ENCODE data around the gene HIP1.
"Not testable (repeated sequence)": the region's sequence is repeated elsewhere in the genome, so short reads cannot be mapped to it uniquely, and the experiment has no call there.

The HIP1 gene

GRCh38 chr7:75608451-75609122, 130.2 kb downstream of the HIP1 start:
- DNase-seq = no peak

GRCh38 chr7:75604408-75604807, 134.3 kb downstream of the HIP1 start:
- no peak for DNase-seq

- not testable (repeated sequence) for DNase-seq
Observed at GRCh38 chr7:75602831-75603230, 135.9 kb downstream of the HIP1 start.

DNA sequence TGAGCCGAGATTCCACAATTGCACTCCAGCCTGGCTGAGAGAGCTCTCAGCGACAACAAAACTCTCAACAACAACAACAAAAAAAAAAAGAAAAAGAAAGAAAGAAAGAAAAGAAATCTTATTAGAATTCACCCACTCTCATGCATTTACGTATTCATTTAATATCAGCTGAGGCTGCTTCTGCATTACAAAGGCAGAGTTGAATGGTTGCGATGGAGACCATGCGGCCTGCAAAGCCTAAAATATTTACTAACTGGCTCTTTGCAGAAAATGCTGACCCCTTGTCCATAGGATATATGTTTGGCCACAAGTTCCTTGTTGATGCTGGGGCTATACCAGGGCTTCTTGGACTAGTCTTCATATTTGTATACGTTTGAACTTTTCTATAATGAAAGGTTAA, 137.2 kb downstream of the HIP1 start:
- no peak for DNase-seq

GRCh38 chr7:75600748-75601147, 138.0 kb downstream of the HIP1 start:
- DNase-seq = not testable (repeated sequence)

DNA sequence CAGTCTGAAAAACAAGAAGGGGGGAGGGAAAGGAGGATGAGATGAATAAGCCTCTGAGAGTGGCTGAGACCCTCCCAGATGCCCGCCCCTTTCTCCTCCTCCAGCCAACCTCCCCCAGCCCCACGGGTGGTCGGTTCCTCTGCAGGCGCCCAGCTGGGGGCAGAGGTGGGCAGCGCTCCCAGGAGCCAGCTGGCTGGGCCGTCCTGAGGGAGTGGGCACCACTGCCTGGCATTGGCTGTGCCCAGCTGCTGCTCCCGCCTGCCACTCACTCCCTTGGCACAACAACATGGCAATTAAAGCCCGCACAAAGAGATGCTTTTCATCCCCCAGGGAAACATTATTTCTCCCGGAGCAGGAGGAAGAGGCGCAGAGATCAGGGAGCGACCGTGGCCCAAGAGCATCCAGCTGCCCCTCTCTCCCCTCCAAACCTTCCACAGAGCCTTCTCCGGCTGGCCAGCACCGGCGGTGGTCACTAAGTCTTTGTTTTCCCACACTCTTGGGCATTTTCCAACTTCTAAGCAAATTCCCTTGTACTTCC, 139.4 kb downstream of the HIP1 start:
- peak; percentile 93 for DNase-seq

DNA sequence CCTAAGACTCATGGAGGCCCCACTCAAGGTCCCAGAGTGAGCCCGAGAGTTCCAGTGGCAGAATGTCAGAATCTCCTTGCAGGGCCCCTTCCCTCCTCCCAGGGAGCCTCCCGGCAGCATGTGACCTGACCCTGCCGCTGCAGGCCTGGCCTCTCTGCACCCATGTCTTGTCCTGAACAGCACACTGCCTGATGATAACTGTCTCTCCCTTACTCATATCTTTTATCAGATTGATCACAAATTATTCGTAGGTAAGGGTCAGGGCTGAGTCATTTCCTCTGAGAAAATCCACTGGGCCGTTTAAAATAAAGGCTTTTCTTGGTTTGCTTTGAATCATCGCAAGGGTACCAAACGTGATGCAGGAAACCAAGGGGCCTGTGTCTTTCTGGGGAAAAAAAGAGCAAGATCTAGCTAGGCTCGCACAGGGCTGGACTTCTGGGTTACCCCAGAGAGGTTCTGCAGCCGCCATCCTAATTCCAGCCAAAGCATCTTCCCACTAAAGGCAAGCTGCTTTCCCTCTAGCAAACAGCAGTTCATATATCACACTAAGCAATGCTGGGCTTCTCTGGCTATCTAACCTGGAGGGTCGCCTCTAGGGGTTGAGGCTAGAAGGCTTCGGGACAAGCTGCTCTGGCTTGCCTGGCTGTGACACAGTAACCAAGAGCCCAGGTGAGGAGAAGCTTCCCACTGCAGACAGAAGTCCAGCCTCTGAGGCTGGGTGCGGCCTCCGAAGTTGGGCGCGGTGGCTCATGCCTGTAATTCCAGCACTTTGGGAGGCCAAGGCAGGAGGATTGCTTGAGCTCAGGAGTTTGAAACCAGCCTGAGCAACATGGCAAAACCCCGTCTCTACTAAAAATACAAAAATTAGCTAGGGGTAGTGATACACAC, 141.8 kb downstream of the HIP1 start:
- DNase-seq = no peak

DNA sequence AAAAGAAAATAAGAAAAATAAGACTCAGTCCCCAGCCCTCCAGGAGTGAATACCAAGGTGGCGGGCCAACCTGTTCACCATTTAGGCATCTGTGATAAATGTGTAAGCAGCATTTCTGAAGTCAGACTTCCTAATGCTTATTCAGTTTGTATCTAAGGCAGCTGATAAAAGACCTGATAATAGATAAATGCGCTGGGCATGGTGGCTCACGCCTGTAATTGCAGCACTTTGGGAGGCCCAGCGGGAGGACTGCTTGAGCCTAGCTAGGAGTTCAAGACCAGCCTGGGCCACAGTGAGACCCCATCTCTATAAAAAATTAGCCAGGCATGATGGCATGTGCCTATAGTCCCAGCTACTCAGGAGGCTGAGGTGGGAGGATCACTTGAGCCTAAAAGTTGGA, 143.0 kb downstream of the HIP1 start:
- no peak for DNase-seq

- DNase-seq = not testable (repeated sequence)
Observed at GRCh38 chr7:75593500-75594184, 145.1 kb downstream of the HIP1 start.

- DNase-seq = no peak
Observed at GRCh38 chr7:75591467-75592255, 147.1 kb downstream of the HIP1 start.

- no peak for DNase-seq
Observed at GRCh38 chr7:75590373-75591005, 148.3 kb downstream of the HIP1 start.

- no peak for DNase-seq
Observed at GRCh38 chr7:75584354-75584753, 154.4 kb downstream of the HIP1 start.

DNA sequence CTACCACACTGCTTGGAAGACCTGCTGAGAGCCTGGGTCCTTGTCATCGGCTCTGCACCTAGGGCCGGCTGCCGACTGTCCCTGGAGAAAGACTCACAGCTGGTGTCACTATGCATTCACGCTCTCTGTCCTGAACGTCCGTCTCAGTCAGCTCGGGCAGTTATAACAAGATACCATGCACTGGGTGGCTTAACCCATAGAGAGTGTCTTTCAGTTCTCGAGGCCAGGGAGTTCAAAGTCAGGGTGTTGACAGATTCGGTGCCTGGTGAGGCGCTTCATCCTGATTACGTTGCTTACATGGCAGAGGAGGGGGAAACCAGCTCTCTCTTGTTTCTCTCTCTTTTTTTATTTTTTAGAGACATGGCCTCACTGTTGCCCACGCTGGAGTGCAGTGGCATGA, 155.5 kb downstream of the HIP1 start:
- no peak for DNase-seq

DNA sequence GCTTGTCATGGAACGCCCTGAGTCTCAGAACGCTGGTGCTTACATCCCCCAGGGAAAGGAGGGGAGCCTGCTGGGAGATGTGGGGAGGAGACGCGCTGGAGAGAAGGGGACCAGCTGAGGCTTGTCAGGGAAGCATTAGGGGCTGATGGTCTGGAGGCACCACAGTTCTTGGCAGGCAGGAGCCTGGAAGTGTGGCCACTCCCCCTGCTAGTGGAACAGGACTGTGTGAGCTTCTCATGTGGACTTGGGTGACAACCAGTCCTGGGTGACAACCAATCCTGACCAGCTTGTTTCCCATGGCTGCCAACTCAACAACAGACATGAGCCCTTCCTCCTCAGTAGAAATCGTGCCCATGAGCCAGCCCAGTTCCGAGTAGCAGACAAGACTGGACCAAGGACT, 158.8 kb downstream of the HIP1 start:
- no peak for DNase-seq

- DNase-seq = no peak
Observed at GRCh38 chr7:75578081-75578480, 160.7 kb downstream of the HIP1 start.

DNA sequence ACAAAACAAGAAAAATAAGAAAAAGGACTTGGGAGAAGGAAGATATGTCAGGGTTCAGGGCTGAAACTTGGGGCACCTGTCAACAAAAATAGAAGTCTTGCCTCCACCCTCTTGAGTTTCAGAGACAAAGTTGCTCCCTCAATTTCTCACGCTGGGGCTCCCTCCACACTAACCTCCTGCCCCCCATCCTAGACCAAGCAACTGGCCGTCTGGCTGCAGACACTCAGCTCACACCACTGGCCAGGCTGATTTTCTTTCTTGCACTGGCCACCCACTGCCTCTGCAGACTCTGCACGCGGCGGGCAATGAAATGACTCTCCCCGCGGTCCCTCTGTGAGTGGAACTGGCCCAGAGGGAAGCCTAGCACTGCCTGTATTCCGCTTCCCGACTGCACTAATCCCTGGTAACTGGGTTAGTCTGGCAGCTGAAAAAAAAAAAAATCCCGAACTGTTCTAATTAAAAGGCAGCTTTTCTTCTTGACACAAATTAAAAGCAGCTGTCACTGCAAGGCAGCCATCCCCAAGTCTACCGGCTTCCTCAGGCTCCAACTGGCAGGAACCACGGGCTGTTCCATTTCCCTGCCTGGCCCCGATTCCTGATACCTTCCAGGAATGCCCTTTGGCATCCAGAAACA, 163.1 kb downstream of the HIP1 start:
- DNase-seq = no peak

GRCh38 chr7:75573477-75574019, 165.2 kb downstream of the HIP1 start:
- no peak for DNase-seq

DNA sequence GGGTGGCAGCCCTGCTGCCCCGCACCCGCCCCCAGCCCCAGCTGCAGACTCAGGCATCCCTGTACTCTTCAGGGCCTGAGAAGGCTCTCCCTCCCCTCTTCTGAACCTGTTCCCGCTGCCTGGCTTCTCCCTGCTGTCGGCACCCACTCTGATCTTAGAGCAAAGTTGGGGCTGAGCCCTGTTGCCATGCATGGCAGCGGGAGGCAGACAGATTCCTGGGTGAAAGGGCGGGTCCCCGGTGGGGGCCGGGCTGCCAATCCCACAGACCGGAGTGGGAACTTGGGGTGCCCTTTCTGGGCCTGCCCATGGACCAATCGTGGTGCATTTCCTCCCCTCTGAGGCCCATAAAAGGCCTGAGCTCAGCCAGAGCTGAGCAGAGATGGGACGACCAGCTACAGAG, 165.9 kb downstream of the HIP1 start:
- no peak for DNase-seq

DNA sequence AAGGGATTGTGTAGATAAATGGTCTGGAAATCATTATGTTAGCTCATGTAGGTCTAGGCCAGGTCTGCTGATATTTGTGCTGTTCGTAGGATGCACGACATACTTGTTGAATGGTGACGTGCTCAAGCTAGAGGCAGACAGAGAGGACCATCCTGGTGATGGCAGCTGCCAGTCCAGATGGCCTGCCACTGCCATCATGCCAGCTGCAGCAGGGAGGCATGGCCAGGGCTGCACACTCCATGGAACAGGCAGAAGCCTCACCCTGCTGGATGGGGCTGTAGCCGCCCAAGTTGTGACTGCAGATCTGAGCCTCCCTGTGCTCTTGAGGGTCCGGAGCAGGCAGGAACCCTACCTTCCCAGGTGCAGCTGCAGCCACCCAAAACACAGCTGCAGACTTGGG, 166.3 kb downstream of the HIP1 start:
- no peak for DNase-seq

- no peak for DNase-seq
Observed at GRCh38 chr7:75571209-75571608, 167.5 kb downstream of the HIP1 start.

- DNase-seq = not testable (repeated sequence)
Observed at GRCh38 chr7:75569629-75570282, 169.0 kb downstream of the HIP1 start.

Measured in NCI-H1105 (cell line).